Measurements from ENCODE around the gene PRELID3B.
A peak's percentile ranks its signal among the peaks of the same experiment; 100 is the strongest.
"Not testable (repeated sequence)": the region's sequence is repeated elsewhere in the genome, so short reads cannot be mapped to it uniquely, and the experiment has no call there.

The PRELID3B gene

GRCh38 chr20:59047938-59048680, 5.5 kb upstream of the PRELID3B start:
- DNase-seq, result no peak

GRCh38 chr20:59046862-59047261, 4.3 kb upstream of the PRELID3B start:
- DNase-seq, result no peak

- no peak for DNase-seq
Observed at GRCh38 chr20:59044796-59045195, 2.2 kb upstream of the PRELID3B start.

- DNase-seq, result no peak
Observed at GRCh38 chr20:59044295-59044694, 1.7 kb upstream of the PRELID3B start.

GRCh38 chr20:59043698-59044097, 1.1 kb upstream of the PRELID3B start:
- DNase-seq, result no peak

GRCh38 chr20:59042796-59043631, 428 bp upstream of the PRELID3B start:
- DNase-seq, result peak; percentile 89 to 95

GRCh38 chr20:59041487-59041886, 1.1 kb downstream of the PRELID3B start:
- DNase-seq, result not testable (repeated sequence)

- DNase-seq, result no peak
Observed at GRCh38 chr20:59040667-59041066, 1.9 kb downstream of the PRELID3B start.

GRCh38 chr20:59039233-59039632, 3.4 kb downstream of the PRELID3B start:
- DNase-seq, result no peak

GRCh38 chr20:59037386-59037785, 5.2 kb downstream of the PRELID3B start:
- DNase-seq, result no peak

GRCh38 chr20:59035381-59035780, 7.2 kb downstream of the PRELID3B start:
- DNase-seq, result no peak

GRCh38 chr20:59033616-59034165, 8.9 kb downstream of the PRELID3B start:
- DNase-seq, result no peak

- no peak for DNase-seq
Observed at GRCh38 chr20:59033093-59033492, 9.5 kb downstream of the PRELID3B start.

GRCh38 chr20:59032713-59033059, 9.9 kb downstream of the PRELID3B start:
- DNase-seq, result no peak

- peak; percentile 92 to 93 for DNase-seq
Observed at GRCh38 chr20:59032023-59032712, 10.4 kb downstream of the PRELID3B start, which contains the start of gene ATP5F1E. Gene ATP5F1E, minus strand, starts transcription at chr20:59032335. Its CDS starts 84 bp downstream, at chr20:59032251.

GRCh38 chr20:59031564-59032022, 11.0 kb downstream of the PRELID3B start:
- DNase-seq, result no peak

GRCh38 chr20:59030911-59031563, 11.5 kb downstream of the PRELID3B start:
- no peak for DNase-seq

GRCh38 chr20:59028812-59029211, 13.8 kb downstream of the PRELID3B start:
- DNase-seq, result no peak

- DNase-seq, result no peak
Observed at GRCh38 chr20:59027741-59028320, 14.8 kb downstream of the PRELID3B start.

GRCh38 chr20:59026904-59027740, 15.5 kb downstream of the PRELID3B start:
- DNase-seq, result no peak

GRCh38 chr20:59025511-59025910, 17.1 kb downstream of the PRELID3B start:
- no peak for DNase-seq

Data from stimulated activated CD4-positive, alpha-beta T cell treated with anti-CD3 and anti-CD28 coated beads, Interleukin-2, amount 100 ng/mL, for 48 hours (primary cell).